Hepatocyte (in vitro differentiated cells): ENCODE results near the gene TNS3. TPM values are rescaled to one million over a fixed set of nuclear protein-coding genes. Genes with fewer than 3 reads are reported as not detected.

ENCODE experiments used
- DNase-seq: peaks from one replicate; pipeline ENCODE4 v3.0.0-alpha.2; 2016; ENCODE audit warnings: low spot score
- H2AFZ ChIP-seq: fragments of 200-600 bp; sonication (generic); 2 replicates; pipeline ENCODE4 v1.6.0; 2016; ENCODE audit warnings: antibody characterized with exemption, mild to moderate bottlenecking
- H3K27ac ChIP-seq: fragments of 200-600 bp; sonication (generic); 2 replicates; pipeline ENCODE4 v1.5.1; 2016; ENCODE audit warnings: mild to moderate bottlenecking
- H3K27me3 ChIP-seq: fragments of 200-600 bp; sonication (generic); 2 replicates; pipeline ENCODE4 v1.6.1; 2016
- H3K36me3 ChIP-seq: fragments of 200-600 bp; sonication (generic); replicated peaks from 2 replicates; pipeline ENCODE4 v1.5.1; 2016; ENCODE audit warnings: low read depth; ENCODE audit not compliant: insufficient read depth
- H3K4me1 ChIP-seq: fragments of 200-600 bp; sonication (generic); 2 replicates; pipeline ENCODE4 v1.5.1; 2016; ENCODE audit warnings: mild to moderate bottlenecking, moderate library complexity; ENCODE audit not compliant: insufficient read depth
- H3K4me2 ChIP-seq: fragments of 200-600 bp; sonication (generic); 2 replicates; pipeline ENCODE4 v1.6.0; 2016
- H3K4me3 ChIP-seq: fragments of 200-600 bp; sonication (generic); 2 replicates; pipeline ENCODE4 v1.5.1; 2016; ENCODE audit warnings: mild to moderate bottlenecking
- H3K79me2 ChIP-seq: fragments of 200-600 bp; sonication (generic); 2 replicates; pipeline ENCODE4 v1.6.0; 2017; ENCODE audit warnings: mild to moderate bottlenecking
- H3K9me2 ChIP-seq: fragments of 200-600 bp; sonication (generic); replicated peaks from 2 replicates; pipeline ENCODE4 v1.6.0; 2017; ENCODE audit warnings: mild to moderate bottlenecking; ENCODE audit not compliant: insufficient read depth
- H3K9me3 ChIP-seq: fragments of 200-600 bp; sonication (generic); 2 replicates; pipeline ENCODE4 v1.5.1; 2016; ENCODE audit warnings: low read depth, mild to moderate bottlenecking
- H4K20me1 ChIP-seq: fragments of 200-600 bp; sonication (generic); 2 replicates; pipeline ENCODE4 v1.6.0; 2016; ENCODE audit warnings: mild to moderate bottlenecking; ENCODE audit not compliant: insufficient read depth, poor library complexity, severe bottlenecking
- CTCF ChIP-seq: fragments of 200-600 bp; sonication (generic); IDR thresholded peaks from 2 replicates; pipeline ENCODE4 v1.5.1; 2016; ENCODE audit warnings: antibody characterized with exemption, mild to moderate bottlenecking; ENCODE audit not compliant: poor library complexity
- EZH2 ChIP-seq: fragments of 200-600 bp; sonication (generic); IDR thresholded peaks from 2 replicates; pipeline ENCODE4 v1.6.1; 2016; ENCODE audit warnings: antibody characterized with exemption, mild to moderate bottlenecking, borderline replicate concordance
- EZH2phosphoT487 ChIP-seq: fragments of 200-600 bp; sonication (generic); IDR thresholded peaks from one replicate; pipeline ENCODE4 v1.6.1; 2018; ENCODE audit warnings: antibody characterized with exemption, mild to moderate bottlenecking, low read depth, moderate library complexity; ENCODE audit not compliant: unreplicated experiment, severe bottlenecking
- WGBS: methylation state at CpG from one replicate; pipeline ENCODE4 v1.1.6; 2016; ENCODE audit warnings: low lambda C conversion rate; ENCODE audit errors: missing lambda C conversion rate; 5-methylcytosine and 5-hydroxymethylcytosine counted together
- polyA plus RNA-seq: library from polyadenylated mRNA; unstranded; fragments of >200 nt; fragmentation: Nextera tagmentation; extraction: Ambion mirVana; gene quantifications from 2 replicates; pipeline ENCODE4 v1.2.1, GENCODE V29; 2016
- total RNA-seq: library from RNA; depleted of rRNA; stranded (reverse); fragments of >200 nt; gene quantifications from 2 replicates; pipeline ENCODE4 v1.2.3, GENCODE V29; 2014

TNS3 gene
- total and polyA plus RNA-seq, 2 experiments from 2014 or later: 30.0 to 73.3 TPM

GRCh38 chr7:47294556-47295222, 287.2 kb downstream of the TNS3 start:
- Histone ChIP-seq H3K36me3 (peaks cover 4% of the 10 kb centered on the region), H3K4me1 (peaks cover 25% of the 10 kb centered on the region), H3K79me2 (peaks cover under 1% of the 10 kb centered on the region), H4K20me1 (no peaks in the 10 kb centered on the region), H3K9me2 (no peaks in the 10 kb centered on the region), H2AFZ (no peak overlapping the region), H3K4me3 (no peak overlapping the region), H3K27me3 (no peaks in the 10 kb centered on the region), H3K9me3 (no peaks in the 10 kb centered on the region), H3K27ac (peak overlapping the region; percentile 54), H3K4me2 (peak overlapping the region; percentile 12)
- 90% methylated on average over 4 of the region's 4 CpGs for WGBS
- TF ChIP-seq EZH2phosphoT487: no peak
- TF ChIP-seq EZH2: no peak
- TF ChIP-seq CTCF: no peak
- no peak for DNase-seq

- Histone ChIP-seq H3K9me3 (no peaks in the 10 kb centered on the region), H3K27me3 (no peaks in the 10 kb centered on the region), H3K4me1 (peaks cover 25% of the 10 kb centered on the region), H3K4me3 (no peak overlapping the region), H2AFZ (no peak overlapping the region), H3K27ac (peak overlapping the region; percentile 54), H3K9me2 (no peaks in the 10 kb centered on the region), H3K36me3 (peaks cover 4% of the 10 kb centered on the region), H3K79me2 (peaks cover 5% of the 10 kb centered on the region), H4K20me1 (no peaks in the 10 kb centered on the region), H3K4me2 (peak overlapping the region; percentile 12)
- DNase-seq: peak; percentile 35
- 75% methylated on average over 6 of the region's 6 CpGs for WGBS
- TF ChIP-seq EZH2phosphoT487: no peak
- TF ChIP-seq CTCF: no peak
- no peak for TF ChIP-seq EZH2
Measured at GRCh38 chr7:47293884-47294555, 287.9 kb downstream of the TNS3 start.

DNA sequence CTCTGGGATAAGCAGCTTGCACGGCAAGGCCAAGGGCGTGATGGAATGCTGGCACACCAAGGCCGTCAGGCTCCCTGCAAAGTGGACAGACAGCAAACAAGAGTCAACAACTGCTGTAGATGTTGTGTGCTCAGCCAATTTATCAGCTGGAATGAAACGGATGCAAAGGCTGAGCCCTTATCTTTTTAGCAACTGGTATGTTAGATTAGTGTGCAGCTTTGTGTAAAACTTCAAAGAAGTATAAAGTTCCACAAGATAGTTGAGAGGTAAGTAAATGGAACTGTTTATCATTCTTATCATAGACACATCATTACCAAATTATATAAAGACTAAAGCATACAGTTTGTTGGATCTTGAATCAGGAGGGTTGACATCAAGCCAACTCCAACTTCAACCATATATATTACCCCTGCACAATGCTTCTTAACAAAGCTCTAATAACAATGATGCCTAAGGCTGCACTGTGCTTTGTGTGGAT, 289.0 kb downstream of the TNS3 start:
- H2AFZ ChIP-seq: no peak overlapping the region
- H3K27ac ChIP-seq: peak overlapping the region; percentile 66
- TF ChIP-seq EZH2phosphoT487: peak; percentile 95
- no peak for TF ChIP-seq EZH2
- no peaks in the 10 kb centered on the region for H3K9me3 ChIP-seq
- H3K4me2 ChIP-seq: no peak overlapping the region
- 34% methylated on average over 4 of the region's 4 CpGs for WGBS
- H3K4me1 ChIP-seq: peaks cover 25% of the 10 kb centered on the region
- no peak overlapping the region for H3K4me3 ChIP-seq
- H3K27me3 ChIP-seq: no peaks in the 10 kb centered on the region
- H3K36me3 ChIP-seq: peaks cover 4% of the 10 kb centered on the region
- H4K20me1 ChIP-seq: no peaks in the 10 kb centered on the region
- peaks cover 5% of the 10 kb centered on the region for H3K79me2 ChIP-seq
- peak; percentile 49 for DNase-seq
- no peaks in the 10 kb centered on the region for H3K9me2 ChIP-seq

- Histone ChIP-seq H3K4me1 (peaks cover 25% of the 10 kb centered on the region), H3K27me3 (no peaks in the 10 kb centered on the region), H3K9me3 (no peaks in the 10 kb centered on the region), H2AFZ (no peak overlapping the region), H3K36me3 (peaks cover 4% of the 10 kb centered on the region), H3K4me2 (no peak overlapping the region), H3K9me2 (no peaks in the 10 kb centered on the region), H3K4me3 (no peak overlapping the region), H3K27ac (peak overlapping the region; percentile 66), H3K79me2 (peaks cover 7% of the 10 kb centered on the region), H4K20me1 (no peaks in the 10 kb centered on the region)
- WGBS: 81% methylated on average over 4 of the region's 4 CpGs
- TF ChIP-seq EZH2phosphoT487 (no peak), EZH2 (no peak), CTCF (no peak)
- no peak for DNase-seq
Measured at GRCh38 chr7:47291461-47292081, 290.3 kb downstream of the TNS3 start.
